Esophagus squamous epithelium (tissue), 4 donors: ENCODE data around the gene CTXN1.

Experiments
- POLR2A ChIP-seq, 4 donors: fragments of 450-650 bp; IDR thresholded peaks; one replicate each; pipeline ENCODE4 v1.6.1; 2017; ENCODE audit warnings: antibody characterized with exemption in 4 of 4, mild to moderate bottlenecking in 4 of 4, moderate library complexity in 3 of 4
- TF ChIP-seq, protein P1 (sequence below), 6 experiments: fragments of 450-650 bp in 4 of 6; fragments of 200-600 bp in 2 of 6; sonication (generic) in 2 of 6; IDR thresholded peaks; one replicate each; pipeline ENCODE4 v1.5.1; 2016 to 2019; ENCODE audit warnings: antibody characterized with exemption in 6 of 6, mild to moderate bottlenecking in 4 of 6, moderate library complexity in 4 of 6

DNA sequence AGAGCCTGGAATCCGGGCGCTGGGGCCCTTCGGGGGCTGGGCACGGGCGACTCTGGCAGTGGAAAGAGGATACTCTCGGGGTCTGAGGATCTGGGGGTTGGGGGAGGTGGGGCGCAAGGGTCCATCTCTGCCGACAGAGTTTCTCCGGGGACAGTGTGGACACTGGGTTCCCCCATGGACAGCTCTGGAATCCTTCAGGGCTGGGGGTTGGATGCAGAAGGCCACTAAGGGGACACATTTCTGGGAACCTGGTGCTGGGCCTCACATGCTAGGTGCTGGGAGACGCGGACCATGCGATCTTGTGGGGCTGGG, 9.0 kb downstream of the CTXN1 start:
- TF ChIP-seq, protein P1, sequence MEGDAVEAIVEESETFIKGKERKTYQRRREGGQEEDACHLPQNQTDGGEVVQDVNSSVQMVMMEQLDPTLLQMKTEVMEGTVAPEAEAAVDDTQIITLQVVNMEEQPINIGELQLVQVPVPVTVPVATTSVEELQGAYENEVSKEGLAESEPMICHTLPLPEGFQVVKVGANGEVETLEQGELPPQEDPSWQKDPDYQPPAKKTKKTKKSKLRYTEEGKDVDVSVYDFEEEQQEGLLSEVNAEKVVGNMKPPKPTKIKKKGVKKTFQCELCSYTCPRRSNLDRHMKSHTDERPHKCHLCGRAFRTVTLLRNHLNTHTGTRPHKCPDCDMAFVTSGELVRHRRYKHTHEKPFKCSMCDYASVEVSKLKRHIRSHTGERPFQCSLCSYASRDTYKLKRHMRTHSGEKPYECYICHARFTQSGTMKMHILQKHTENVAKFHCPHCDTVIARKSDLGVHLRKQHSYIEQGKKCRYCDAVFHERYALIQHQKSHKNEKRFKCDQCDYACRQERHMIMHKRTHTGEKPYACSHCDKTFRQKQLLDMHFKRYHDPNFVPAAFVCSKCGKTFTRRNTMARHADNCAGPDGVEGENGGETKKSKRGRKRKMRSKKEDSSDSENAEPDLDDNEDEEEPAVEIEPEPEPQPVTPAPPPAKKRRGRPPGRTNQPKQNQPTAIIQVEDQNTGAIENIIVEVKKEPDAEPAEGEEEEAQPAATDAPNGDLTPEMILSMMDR (IDR thresholded peaks at IDR 0.05) = peak in 1 of 6 experiments; percentile 5
- TF ChIP-seq POLR2A (IDR thresholded peaks at IDR 0.05) = no peak
